GM23338 (cell line): ENCODE results near the gene SUPT5H. TPM values are rescaled to one million over a fixed set of nuclear protein-coding genes. Genes with fewer than 3 reads are reported as not detected.

ENCODE experiments used
- STAT1 ChIP-seq: IDR thresholded peaks from one replicate; pipeline ENCODE4 v1.6.1; 2016; ENCODE audit warnings: antibody characterized with exemption; ENCODE audit not compliant: unreplicated experiment
- ZNF114 ChIP-seq: fragments of 250-450 bp; sonication (Bioruptor Pico); IDR thresholded peaks from 2 replicates; pipeline ENCODE4 v1.5.0; 2020; ENCODE audit warnings: mild to moderate bottlenecking, moderate library complexity
- polyA plus RNA-seq: library from polyadenylated mRNA; unstranded; fragments of >200 nt; fragmentation: Nextera tagmentation; extraction: Ambion mirVana; gene quantifications from 2 replicates; pipeline ENCODE4 v1.2.1, GENCODE V29; 2016
- total RNA-seq: library from RNA; depleted of rRNA; stranded (reverse); fragments of >200 nt; shearing (Covaris generic); gene quantifications from 2 replicates; pipeline ENCODE4 v1.2.3, GENCODE V29; 2014
- TF ChIP-seq, protein P1 (sequence below): fragments of 250-450 bp; sonication (Bioruptor Pico); IDR thresholded peaks from 2 replicates; pipeline ENCODE4 v1.5.0; 2020; ENCODE audit warnings: mild to moderate bottlenecking, moderate library complexity
- TF ChIP-seq, protein P2 (sequence below): IDR thresholded peaks from one replicate; pipeline ENCODE4 v1.6.1; 2018; ENCODE audit warnings: antibody characterized with exemption; ENCODE audit not compliant: unreplicated experiment

Gene SUPT5H
- total and polyA plus RNA-seq, 2 experiments from 2014 or later, result 108 to 150 TPM

DNA sequence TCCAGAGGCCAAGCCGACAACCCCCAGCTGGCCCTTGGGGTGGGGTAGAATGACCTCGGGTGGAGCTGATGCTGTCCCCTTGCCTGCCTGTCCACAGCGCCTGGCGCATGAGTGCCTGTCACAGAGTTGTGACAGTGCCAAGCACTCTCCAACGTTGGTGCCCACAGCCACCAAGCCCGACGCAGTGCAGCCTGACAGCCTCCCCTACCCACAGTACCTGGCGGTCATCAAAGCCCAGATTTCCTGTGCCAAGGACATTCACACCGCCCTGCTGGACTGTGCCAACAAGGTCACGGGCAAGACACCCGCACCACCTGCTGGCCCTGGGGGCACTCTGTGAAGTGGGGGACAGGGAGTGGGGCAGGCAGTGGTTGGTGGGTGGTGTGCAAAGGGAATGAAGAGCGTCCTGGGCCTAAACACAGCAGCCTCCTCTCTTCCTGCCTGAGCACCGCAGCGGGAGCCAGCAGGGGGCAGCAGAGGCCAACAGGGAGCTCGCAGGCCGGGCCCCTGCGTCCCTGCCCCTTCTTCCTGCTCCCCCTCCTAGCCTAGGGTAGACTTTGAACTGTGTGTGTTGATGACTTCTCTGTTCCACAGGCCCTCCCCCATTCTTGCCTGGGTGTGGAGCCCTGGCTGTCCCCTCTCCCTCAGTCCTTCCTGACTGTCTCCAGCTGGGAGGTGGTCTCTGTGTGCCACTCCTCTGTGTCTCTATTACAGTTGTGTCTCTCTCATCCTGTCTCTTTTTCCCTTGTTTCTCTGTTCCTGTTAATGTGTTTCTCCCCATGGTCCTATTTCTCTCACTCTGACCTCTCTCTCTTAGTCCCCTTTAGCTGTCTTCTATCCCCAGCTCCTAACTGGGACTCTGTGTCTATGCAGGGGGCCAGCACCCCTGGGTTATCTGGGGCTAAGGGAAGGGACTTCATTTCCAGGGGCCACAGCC is 47.8 kb upstream of the SUPT5H start (continued):
- TF ChIP-seq, protein P1, sequence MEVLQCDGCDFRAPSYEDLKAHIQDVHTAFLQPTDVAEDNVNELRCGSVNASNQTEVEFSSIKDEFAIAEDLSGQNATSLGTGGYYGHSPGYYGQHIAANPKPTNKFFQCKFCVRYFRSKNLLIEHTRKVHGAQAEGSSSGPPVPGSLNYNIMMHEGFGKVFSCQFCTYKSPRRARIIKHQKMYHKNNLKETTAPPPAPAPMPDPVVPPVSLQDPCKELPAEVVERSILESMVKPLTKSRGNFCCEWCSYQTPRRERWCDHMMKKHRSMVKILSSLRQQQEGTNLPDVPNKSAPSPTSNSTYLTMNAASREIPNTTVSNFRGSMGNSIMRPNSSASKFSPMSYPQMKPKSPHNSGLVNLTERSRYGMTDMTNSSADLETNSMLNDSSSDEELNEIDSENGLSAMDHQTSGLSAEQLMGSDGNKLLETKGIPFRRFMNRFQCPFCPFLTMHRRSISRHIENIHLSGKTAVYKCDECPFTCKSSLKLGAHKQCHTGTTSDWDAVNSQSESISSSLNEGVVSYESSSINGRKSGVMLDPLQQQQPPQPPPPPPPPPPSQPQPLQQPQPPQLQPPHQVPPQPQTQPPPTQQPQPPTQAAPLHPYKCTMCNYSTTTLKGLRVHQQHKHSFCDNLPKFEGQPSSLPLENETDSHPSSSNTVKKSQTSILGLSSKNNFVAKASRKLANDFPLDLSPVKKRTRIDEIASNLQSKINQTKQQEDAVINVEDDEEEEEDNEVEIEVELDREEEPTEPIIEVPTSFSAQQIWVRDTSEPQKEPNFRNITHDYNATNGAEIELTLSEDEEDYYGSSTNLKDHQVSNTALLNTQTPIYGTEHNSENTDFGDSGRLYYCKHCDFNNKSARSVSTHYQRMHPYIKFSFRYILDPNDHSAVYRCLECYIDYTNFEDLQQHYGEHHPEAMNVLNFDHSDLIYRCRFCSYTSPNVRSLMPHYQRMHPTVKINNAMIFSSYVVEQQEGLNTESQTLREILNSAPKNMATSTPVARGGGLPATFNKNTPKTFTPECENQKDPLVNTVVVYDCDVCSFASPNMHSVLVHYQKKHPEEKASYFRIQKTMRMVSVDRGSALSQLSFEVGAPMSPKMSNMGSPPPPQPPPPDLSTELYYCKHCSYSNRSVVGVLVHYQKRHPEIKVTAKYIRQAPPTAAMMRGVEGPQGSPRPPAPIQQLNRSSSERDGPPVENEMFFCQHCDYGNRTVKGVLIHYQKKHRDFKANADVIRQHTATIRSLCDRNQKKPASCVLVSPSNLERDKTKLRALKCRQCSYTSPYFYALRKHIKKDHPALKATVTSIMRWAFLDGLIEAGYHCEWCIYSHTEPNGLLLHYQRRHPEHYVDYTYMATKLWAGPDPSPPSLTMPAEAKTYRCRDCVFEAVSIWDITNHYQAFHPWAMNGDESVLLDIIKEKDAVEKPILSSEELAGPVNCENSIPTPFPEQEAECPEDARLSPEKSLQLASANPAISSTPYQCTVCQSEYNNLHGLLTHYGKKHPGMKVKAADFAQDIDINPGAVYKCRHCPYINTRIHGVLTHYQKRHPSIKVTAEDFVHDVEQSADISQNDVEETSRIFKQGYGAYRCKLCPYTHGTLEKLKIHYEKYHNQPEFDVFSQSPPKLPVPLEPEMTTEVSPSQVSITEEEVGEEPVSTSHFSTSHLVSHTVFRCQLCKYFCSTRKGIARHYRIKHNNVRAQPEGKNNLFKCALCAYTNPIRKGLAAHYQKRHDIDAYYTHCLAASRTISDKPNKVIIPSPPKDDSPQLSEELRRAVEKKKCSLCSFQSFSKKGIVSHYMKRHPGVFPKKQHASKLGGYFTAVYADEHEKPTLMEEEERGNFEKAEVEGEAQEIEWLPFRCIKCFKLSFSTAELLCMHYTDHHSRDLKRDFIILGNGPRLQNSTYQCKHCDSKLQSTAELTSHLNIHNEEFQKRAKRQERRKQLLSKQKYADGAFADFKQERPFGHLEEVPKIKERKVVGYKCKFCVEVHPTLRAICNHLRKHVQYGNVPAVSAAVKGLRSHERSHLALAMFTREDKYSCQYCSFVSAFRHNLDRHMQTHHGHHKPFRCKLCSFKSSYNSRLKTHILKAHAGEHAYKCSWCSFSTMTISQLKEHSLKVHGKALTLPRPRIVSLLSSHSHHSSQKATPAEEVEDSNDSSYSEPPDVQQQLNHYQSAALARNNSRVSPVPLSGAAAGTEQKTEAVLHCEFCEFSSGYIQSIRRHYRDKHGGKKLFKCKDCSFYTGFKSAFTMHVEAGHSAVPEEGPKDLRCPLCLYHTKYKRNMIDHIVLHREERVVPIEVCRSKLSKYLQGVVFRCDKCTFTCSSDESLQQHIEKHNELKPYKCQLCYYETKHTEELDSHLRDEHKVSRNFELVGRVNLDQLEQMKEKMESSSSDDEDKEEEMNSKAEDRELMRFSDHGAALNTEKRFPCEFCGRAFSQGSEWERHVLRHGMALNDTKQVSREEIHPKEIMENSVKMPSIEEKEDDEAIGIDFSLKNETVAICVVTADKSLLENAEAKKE (CRISPR knock-in tag), result no peak
- TF ChIP-seq ZNF114 (CRISPR knock-in tag) (no peak), STAT1 (no peak)
- TF ChIP-seq, protein P2, sequence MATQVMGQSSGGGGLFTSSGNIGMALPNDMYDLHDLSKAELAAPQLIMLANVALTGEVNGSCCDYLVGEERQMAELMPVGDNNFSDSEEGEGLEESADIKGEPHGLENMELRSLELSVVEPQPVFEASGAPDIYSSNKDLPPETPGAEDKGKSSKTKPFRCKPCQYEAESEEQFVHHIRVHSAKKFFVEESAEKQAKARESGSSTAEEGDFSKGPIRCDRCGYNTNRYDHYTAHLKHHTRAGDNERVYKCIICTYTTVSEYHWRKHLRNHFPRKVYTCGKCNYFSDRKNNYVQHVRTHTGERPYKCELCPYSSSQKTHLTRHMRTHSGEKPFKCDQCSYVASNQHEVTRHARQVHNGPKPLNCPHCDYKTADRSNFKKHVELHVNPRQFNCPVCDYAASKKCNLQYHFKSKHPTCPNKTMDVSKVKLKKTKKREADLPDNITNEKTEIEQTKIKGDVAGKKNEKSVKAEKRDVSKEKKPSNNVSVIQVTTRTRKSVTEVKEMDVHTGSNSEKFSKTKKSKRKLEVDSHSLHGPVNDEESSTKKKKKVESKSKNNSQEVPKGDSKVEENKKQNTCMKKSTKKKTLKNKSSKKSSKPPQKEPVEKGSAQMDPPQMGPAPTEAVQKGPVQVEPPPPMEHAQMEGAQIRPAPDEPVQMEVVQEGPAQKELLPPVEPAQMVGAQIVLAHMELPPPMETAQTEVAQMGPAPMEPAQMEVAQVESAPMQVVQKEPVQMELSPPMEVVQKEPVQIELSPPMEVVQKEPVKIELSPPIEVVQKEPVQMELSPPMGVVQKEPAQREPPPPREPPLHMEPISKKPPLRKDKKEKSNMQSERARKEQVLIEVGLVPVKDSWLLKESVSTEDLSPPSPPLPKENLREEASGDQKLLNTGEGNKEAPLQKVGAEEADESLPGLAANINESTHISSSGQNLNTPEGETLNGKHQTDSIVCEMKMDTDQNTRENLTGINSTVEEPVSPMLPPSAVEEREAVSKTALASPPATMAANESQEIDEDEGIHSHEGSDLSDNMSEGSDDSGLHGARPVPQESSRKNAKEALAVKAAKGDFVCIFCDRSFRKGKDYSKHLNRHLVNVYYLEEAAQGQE, result no peak
